ENCODE results near the gene ZNF835.

DNA sequence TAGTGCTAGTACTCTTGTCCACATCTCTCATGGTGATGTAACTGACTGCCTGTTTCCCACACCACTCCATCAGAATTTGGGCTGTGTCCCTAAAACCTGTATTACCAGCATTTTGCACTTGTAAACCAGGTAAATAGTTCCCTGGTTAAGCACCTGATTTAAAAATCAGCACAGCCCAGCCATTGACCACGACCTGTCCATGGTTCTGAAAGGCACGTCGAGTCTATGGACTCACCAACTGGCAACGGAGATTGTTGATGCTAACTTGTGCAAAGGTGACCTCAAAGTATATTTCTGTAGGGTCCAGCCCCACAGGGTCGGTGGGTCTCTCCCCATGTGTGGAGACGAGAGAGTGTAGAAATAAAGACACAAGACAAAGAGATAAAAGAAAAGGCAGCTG, 46.7 kb upstream of the ZNF835 start:
- TF ChIP-seq, protein P1, sequence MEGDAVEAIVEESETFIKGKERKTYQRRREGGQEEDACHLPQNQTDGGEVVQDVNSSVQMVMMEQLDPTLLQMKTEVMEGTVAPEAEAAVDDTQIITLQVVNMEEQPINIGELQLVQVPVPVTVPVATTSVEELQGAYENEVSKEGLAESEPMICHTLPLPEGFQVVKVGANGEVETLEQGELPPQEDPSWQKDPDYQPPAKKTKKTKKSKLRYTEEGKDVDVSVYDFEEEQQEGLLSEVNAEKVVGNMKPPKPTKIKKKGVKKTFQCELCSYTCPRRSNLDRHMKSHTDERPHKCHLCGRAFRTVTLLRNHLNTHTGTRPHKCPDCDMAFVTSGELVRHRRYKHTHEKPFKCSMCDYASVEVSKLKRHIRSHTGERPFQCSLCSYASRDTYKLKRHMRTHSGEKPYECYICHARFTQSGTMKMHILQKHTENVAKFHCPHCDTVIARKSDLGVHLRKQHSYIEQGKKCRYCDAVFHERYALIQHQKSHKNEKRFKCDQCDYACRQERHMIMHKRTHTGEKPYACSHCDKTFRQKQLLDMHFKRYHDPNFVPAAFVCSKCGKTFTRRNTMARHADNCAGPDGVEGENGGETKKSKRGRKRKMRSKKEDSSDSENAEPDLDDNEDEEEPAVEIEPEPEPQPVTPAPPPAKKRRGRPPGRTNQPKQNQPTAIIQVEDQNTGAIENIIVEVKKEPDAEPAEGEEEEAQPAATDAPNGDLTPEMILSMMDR (optimal IDR thresholded peaks at IDR 0.05 in 1 of 3, IDR thresholded peaks at IDR 0.05 in 1 of 3, conservative IDR thresholded peaks at IDR 0.05 in 1 of 3; ENCODE audit: extremely low read depth in 1 of 3, insufficient read depth in 2 of 3, low read length in 3 of 3) = no peak
- TF ChIP-seq EZH2 (IDR thresholded peaks at IDR 0.05; ENCODE audit: low read length) = no peak

All from keratinocyte (primary cell).